Activated naive CD4-positive, alpha-beta T cell treated with anti-CD3 and anti-CD28 coated beads, Interleukin-2, amount 10 ng/mL, durations not matched to agents 7 days and 5 days (primary cell): ENCODE data around the gene PLP1.

Experiments
- CTCF ChIA-PET: fragments of 350-600 bp; sonication (Branson Sonifier 250); formaldehyde crosslinking; loops from one replicate; lab custom pipeline; 2021; ENCODE audit warnings: antibody characterized with exemption; lab: Charles Lee
- DNase-seq: peaks from one replicate; pipeline ENCODE4 v3.0.0-alpha.2; 2020
- H3K27ac Mint-ChIP-seq: one replicate; pipeline ENCODE4 v1.8.0; 2021; ENCODE audit warnings: mild to moderate bottlenecking, moderate library complexity, mixed read lengths
- H3K27me3 Mint-ChIP-seq: one replicate; pipeline ENCODE4 v1.8.0; 2021; ENCODE audit warnings: mild to moderate bottlenecking, mixed read lengths
- H3K36me3 Mint-ChIP-seq: one replicate; pipeline ENCODE4 v1.8.0; 2021; ENCODE audit warnings: mixed read lengths
- H3K4me1 Mint-ChIP-seq: one replicate; pipeline ENCODE4 v1.8.0; 2021; ENCODE audit warnings: mixed read lengths
- H3K4me3 Mint-ChIP-seq: one replicate; pipeline ENCODE4 v1.8.0; 2021; ENCODE audit warnings: mild to moderate bottlenecking, moderate library complexity, mixed read lengths
- H3K9me3 Mint-ChIP-seq: one replicate; pipeline ENCODE4 v1.8.0; 2021; ENCODE audit warnings: mixed read lengths

The PLP1 gene

GRCh38 chrX:103825881-103826280 is 49.2 kb downstream of the PLP1 start:
- Mint-ChIP-seq H3K4me1 (no peaks in the 10 kb centered on the region), H3K27ac (no peak overlapping the region), H3K4me3 (no peak overlapping the region), H3K36me3 (no peaks in the 10 kb centered on the region), H3K9me3 (no peaks in the 10 kb centered on the region), H3K27me3 (peaks cover 5% of the 10 kb centered on the region)
- CTCF ChIA-PET, result interaction anchor here (1.4 kb wide), 1 partner anchor 8 kb away, joined by 3 read pairs; no protein-coding TSS in a partner anchor
- DNase-seq, result no peak

- no peaks in the 10 kb centered on the region for H3K9me3 Mint-ChIP-seq
- no peak overlapping the region for H3K27ac Mint-ChIP-seq
- no peaks in the 10 kb centered on the region for H3K36me3 Mint-ChIP-seq
- no peak for DNase-seq
- peaks cover 3% of the 10 kb centered on the region for H3K4me1 Mint-ChIP-seq
- CTCF ChIA-PET, result interaction anchor here (1.1 kb wide), 1 partner anchor 9 kb away, joined by 3 read pairs; no protein-coding TSS in a partner anchor
- H3K4me3 Mint-ChIP-seq, result no peak overlapping the region
- H3K27me3 Mint-ChIP-seq, result peaks cover 18% of the 10 kb centered on the region
Observed at GRCh38 chrX:103828529-103828928, 51.9 kb downstream of the PLP1 start.

- CTCF ChIA-PET, result no interaction called here
- no peak overlapping the region for H3K4me3 Mint-ChIP-seq
Observed at GRCh38 chrX:103830848-103831247, 54.2 kb downstream of the PLP1 start.

GRCh38 chrX:103831342-103831802 is 54.7 kb downstream of the PLP1 start:
- CTCF ChIA-PET, result interaction anchor here (0.8 to 2.5 kb wide), 2 partner anchors 12 to 14 kb away, joined by 4 to 7 read pairs; no protein-coding TSS in a partner anchor
- no peaks in the 10 kb centered on the region for H3K9me3 Mint-ChIP-seq
- no peak overlapping the region for H3K27ac Mint-ChIP-seq
- H3K27me3 Mint-ChIP-seq, result peaks cover 18% of the 10 kb centered on the region
- DNase-seq, result no peak
- H3K36me3 Mint-ChIP-seq, result no peaks in the 10 kb centered on the region
- peak overlapping the region; percentile 74 for H3K4me3 Mint-ChIP-seq
- H3K4me1 Mint-ChIP-seq, result peaks cover 3% of the 10 kb centered on the region

More at GRCh38 chrX:103830848-103831247, 54.2 kb downstream of the PLP1 start:
- no peak for DNase-seq
- H3K27ac Mint-ChIP-seq, result no peak overlapping the region
- H3K27me3 Mint-ChIP-seq, result peaks cover 18% of the 10 kb centered on the region
- peaks cover 3% of the 10 kb centered on the region for H3K4me1 Mint-ChIP-seq
- no peaks in the 10 kb centered on the region for H3K36me3 Mint-ChIP-seq
- no peaks in the 10 kb centered on the region for H3K9me3 Mint-ChIP-seq

- Mint-ChIP-seq H3K27ac (no peak within 1 kb of the TSS), H3K9me3 (no peaks in the 10 kb centered on the region), H3K4me1 (peaks cover 3% of the 10 kb centered on the region), H3K4me3 (peak within 1 kb of the TSS; percentile 74), H3K27me3 (peaks cover 18% of the 10 kb centered on the region), H3K36me3 (no peaks in the 10 kb centered on the region)
- CTCF ChIA-PET, result interaction anchor here (0.8 to 2.5 kb wide), 2 partner anchors 12 to 13 kb away, joined by 4 to 7 read pairs; no protein-coding TSS in a partner anchor
- DNase-seq, result peak; percentile 69
Observed at GRCh38 chrX:103831803-103832544, 55.3 kb downstream of the PLP1 start, which contains the start of gene RAB9B. Gene RAB9B (minus strand): TSS chrX:103832257. CDS start chrX:103825784, 6,473 bp downstream.

GRCh38 chrX:103839404-103839803 is 62.8 kb downstream of the PLP1 start:
- no peak overlapping the region for H3K27ac Mint-ChIP-seq
- DNase-seq, result no peak
- H3K4me3 Mint-ChIP-seq, result no peak overlapping the region
- H3K27me3 Mint-ChIP-seq, result no peaks in the 10 kb centered on the region
- no peaks in the 10 kb centered on the region for H3K4me1 Mint-ChIP-seq
- CTCF ChIA-PET, result no interaction called here
- H3K36me3 Mint-ChIP-seq, result no peaks in the 10 kb centered on the region
- H3K9me3 Mint-ChIP-seq, result no peaks in the 10 kb centered on the region
